GM12864 (cell line): ENCODE results near the gene MKS1.

Experiments
- DNase-seq: peaks from one replicate; pipeline ENCODE4 v3.0.0-alpha.2; 2011; ENCODE audit warnings: low read depth
- H3K4me3 ChIP-seq: 2 replicates; pipeline ENCODE4 v1.5.1; 2011; ENCODE audit warnings: mild to moderate bottlenecking, low read depth, low read length, control low read depth
- CTCF ChIP-seq: IDR thresholded peaks from 2 replicates; pipeline ENCODE4 v1.5.1; 2011; ENCODE audit warnings: low read depth, mild to moderate bottlenecking, moderate library complexity, low read length, control low read depth, inconsistent platforms; ENCODE audit errors: missing control alignments

The MKS1 gene

GRCh38 chr17:58172369-58173071 is 46.5 kb downstream of the MKS1 start:
- peak; percentile 10 for DNase-seq
- TF ChIP-seq CTCF, result peak; percentile 64
- no peak overlapping the region for H3K4me3 ChIP-seq

- TF ChIP-seq CTCF, result no peak
- DNase-seq, result no peak
- H3K4me3 ChIP-seq, result no peak overlapping the region
These were observed 48.4 kb downstream of the MKS1 start for GRCh38 chr17:58170622-58171021.

GRCh38 chr17:58166682-58167081 is 52.4 kb downstream of the MKS1 start, which contains the start of gene OR4D2:
TSS of gene OR4D2 (plus strand) at chr17:58166982. CDS start at chr17:58169656, 2,674 bp downstream.
- DNase-seq, result no peak
- no peak for TF ChIP-seq CTCF
- H3K4me3 ChIP-seq, result no peak within 1 kb of the TSS

- H3K4me3 ChIP-seq, result no peak overlapping the region
- DNase-seq, result no peak
- no peak for TF ChIP-seq CTCF
These were observed 53.1 kb downstream of the MKS1 start for GRCh38 chr17:58165981-58166380.

- no peak for DNase-seq
- TF ChIP-seq CTCF, result no peak
- no peak overlapping the region for H3K4me3 ChIP-seq
These were observed 57.5 kb downstream of the MKS1 start for GRCh38 chr17:58161566-58161965.

- no peak for DNase-seq
- no peak overlapping the region for H3K4me3 ChIP-seq
- TF ChIP-seq CTCF, result no peak
These were observed 60.9 kb downstream of the MKS1 start for GRCh38 chr17:58158181-58158580.
